HL-60 (cell line): ENCODE results near the gene UBE2E3.
A peak's percentile ranks its signal among the peaks of the same experiment; 100 is the strongest.

Experiments used
- CTCF ChIP-seq: IDR thresholded peaks from one replicate; pipeline ENCODE4 v1.5.1; 2011; ENCODE audit warnings: low read length, control low read depth, inconsistent platforms; ENCODE audit not compliant: insufficient read depth
- GABPA ChIP-seq: IDR thresholded peaks from 2 replicates; pipeline ENCODE4 v1.6.1; 2012; ENCODE audit warnings: low read depth
- POLR2AphosphoS5 ChIP-seq: IDR thresholded peaks from 2 replicates; pipeline ENCODE4 v1.6.1; 2012; ENCODE audit warnings: low read depth
- REST ChIP-seq: IDR thresholded peaks from 2 replicates; pipeline ENCODE4 v1.6.1; 2012; ENCODE audit warnings: low read depth; ENCODE audit not compliant: insufficient replicate concordance
- SPI1 ChIP-seq: IDR thresholded peaks from 2 replicates; pipeline ENCODE4 v1.6.1; 2012; ENCODE audit warnings: low read depth, mild to moderate bottlenecking, borderline replicate concordance

GRCh38 chr2:181058378-181059269 is 78.2 kb downstream of the UBE2E3 start:
- TF ChIP-seq CTCF (peak; percentile 79), GABPA (no peak), POLR2AphosphoS5 (no peak), REST (no peak), SPI1 (no peak)
